Mesodermal cell (in vitro differentiated cells): ENCODE measurements around the gene DUS1L.

Experiments
- H3K27ac ChIP-seq: 2 replicates; pipeline ENCODE4 v1.7.0; 2013; ENCODE audit warnings: mild to moderate bottlenecking, low read depth, low read length, moderate library complexity; ENCODE audit not compliant: severe bottlenecking
- H3K36me3 ChIP-seq: 2 replicates; pipeline ENCODE4 v1.7.1; 2013; ENCODE audit warnings: mild to moderate bottlenecking, low read length, moderate library complexity; ENCODE audit not compliant: control insufficient read depth, insufficient read depth
- H3K4me1 ChIP-seq: one replicate; pipeline ENCODE4 v1.7.1; 2013; ENCODE audit warnings: mild to moderate bottlenecking, low read length; ENCODE audit not compliant: insufficient read depth, control insufficient read depth, poor library complexity, severe bottlenecking
- H3K4me3 ChIP-seq: 2 replicates; pipeline ENCODE4 v1.7.0; 2013; ENCODE audit warnings: low read length, control low read depth, mild to moderate bottlenecking; ENCODE audit not compliant: insufficient read depth, poor library complexity, severe bottlenecking; ENCODE audit errors: extremely low read depth
- H3K9me3 ChIP-seq: 2 replicates; pipeline ENCODE4 v1.7.1; 2013; ENCODE audit warnings: mild to moderate bottlenecking, low read length, moderate library complexity; ENCODE audit not compliant: control insufficient read depth
- WGBS, 2 experiments: methylation state at CpG; one replicate each; pipeline ENCODE4 v1.1.5; 2013; ENCODE audit warnings: missing lambda C conversion rate in 2 of 2; ENCODE audit not compliant: insufficient coverage in 2 of 2; 5-methylcytosine and 5-hydroxymethylcytosine counted together

Gene DUS1L

DNA sequence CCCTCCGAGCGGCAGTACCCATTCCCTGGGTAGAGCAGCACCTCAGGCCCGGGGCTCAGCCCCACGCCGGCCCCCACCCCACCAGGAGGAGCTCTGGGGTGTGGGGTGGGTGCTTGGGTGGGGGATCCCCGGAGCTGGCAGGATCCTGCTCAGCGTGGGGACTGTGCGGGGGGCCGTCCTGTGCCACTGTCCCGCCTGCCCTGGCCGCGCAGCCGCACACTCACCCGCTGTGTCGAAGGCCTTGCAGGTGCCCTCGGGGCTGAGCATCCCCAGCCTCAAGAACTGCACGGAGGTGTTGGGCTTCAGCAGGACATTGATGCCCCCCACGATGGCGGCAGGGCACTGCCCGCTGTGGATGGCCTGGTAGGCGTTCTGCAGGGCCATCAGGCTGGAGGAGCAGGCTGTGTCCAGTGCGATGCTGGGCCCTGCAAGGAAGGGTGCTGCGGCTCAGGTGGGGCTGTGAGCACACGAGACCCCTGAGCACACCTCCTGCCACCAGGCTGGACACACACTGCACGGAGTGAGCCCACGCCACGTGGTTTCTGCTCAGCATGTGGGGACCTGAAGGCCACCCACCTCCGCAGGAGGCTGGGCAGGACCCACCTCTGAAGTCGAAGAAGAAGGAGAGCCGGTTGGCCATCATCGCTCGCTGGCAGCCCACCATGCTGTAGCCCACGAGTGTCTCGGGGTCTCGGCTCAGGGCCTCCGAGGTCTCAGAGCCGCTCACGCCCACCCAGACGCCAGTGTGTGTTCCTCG is 27.6 kb upstream of the DUS1L start:
- peaks cover 84% of the 10 kb centered on the region for H3K36me3 ChIP-seq
- 97 to 99% methylated on average over 37 to 38 of the region's 40 CpGs for WGBS, 2 experiments
- peaks cover 10% of the 10 kb centered on the region for H3K4me1 ChIP-seq
- H3K27ac ChIP-seq, result no peak overlapping the region
- H3K4me3 ChIP-seq, result no peak overlapping the region
- H3K9me3 ChIP-seq, result no peaks in the 10 kb centered on the region

DNA sequence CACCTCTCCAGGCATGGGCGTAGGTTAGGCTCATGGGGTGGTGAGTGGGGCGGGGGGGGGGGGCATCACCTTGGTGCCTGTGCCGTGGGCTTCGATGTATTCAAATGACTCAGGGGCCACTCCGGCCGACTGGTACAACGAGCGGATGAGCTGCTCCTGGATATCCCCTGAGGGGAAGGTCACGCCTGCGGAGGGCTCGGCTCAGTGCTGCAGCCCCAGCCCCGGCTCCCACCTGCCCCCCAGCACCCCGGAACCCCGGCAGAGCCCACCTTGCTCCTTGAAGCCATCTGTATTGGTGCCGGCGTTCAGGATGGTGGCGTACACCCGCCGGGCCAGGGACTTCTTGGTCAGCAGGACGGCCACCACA is 27.0 kb upstream of the DUS1L start:
- WGBS, 2 experiments, result 93 to 98% methylated on average over 14 to 17 of the region's 20 CpGs
- Histone ChIP-seq H3K36me3 (peaks cover 89% of the 10 kb centered on the region), H3K4me1 (peaks cover 10% of the 10 kb centered on the region), H3K9me3 (no peaks in the 10 kb centered on the region), H3K27ac (no peak overlapping the region), H3K4me3 (no peak overlapping the region)

DNA sequence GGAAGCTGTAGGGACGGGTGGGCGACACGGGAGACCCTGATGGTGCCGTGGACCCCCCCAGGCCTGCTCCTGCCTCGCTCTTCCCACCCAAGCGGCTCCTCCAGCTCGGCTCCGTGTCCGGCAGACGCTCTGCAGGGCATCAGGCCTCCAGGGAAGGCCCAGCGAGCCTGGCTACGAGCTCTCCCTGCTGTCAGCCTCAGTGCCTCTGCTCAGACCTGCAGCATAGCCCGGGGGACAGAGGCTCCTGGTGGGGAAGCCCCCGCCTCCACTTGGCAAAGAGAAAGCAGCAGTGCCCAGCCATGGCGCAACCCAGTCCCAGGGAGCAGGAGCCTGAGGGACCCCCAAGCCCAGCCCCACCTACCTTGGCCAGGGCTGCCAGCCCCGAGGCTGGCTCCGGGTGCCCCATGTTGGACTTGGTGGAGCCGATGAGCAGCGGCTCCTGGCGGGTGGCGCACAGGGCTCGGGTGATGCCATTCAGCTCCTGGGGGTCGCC is 26.5 kb upstream of the DUS1L start:
- Histone ChIP-seq H3K36me3 (peaks cover 94% of the 10 kb centered on the region), H3K4me3 (no peak overlapping the region), H3K9me3 (no peaks in the 10 kb centered on the region), H3K4me1 (peaks cover 10% of the 10 kb centered on the region), H3K27ac (no peak overlapping the region)
- WGBS, 2 experiments, result 95 to 97% methylated on average over 15 to 20 of the region's 23 CpGs

DNA sequence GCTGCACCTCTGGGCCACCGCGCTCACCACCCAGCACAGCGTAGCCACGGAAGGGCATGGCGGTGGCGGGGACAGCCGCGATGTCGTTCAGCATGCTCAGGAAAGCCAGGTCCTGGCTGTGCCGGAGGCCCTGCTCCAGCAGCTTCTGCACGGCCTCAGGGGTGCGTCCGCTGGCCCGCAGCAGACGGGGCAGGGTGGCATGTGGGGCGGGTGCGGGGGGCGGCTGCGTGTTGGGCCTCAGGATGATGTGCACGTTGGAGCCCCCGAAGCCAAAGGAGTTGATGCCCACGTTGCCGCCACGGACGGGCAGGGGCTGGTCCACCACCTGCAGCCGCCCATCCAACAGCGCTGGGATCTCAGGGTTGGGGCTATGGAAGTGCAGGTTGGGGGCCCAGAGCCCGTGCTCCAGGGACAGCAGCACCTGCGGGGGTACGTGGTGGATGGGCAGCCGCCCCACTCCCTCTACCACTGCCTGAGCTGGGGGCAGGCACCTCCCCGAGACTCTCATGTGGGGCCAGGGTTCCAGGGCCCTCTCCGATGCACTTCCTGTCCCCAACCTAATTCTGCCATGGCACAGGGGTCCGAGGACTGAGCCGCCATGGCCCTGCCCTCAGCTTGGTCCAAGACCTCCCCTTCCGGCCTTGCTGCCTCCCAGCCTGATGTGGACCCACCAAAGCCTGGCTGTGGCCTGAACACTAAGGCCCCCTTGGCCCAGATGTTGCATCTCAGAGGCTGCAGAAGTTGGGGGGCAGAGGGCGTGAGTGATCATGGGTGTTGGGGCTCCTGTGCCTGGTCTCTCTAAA is 25.9 kb upstream of the DUS1L start:
- Histone ChIP-seq H3K9me3 (no peaks in the 10 kb centered on the region), H3K27ac (no peak overlapping the region), H3K36me3 (peaks cover 94% of the 10 kb centered on the region), H3K4me1 (peaks cover 10% of the 10 kb centered on the region), H3K4me3 (no peak overlapping the region)
- WGBS, 2 experiments, result 98% methylated on average over 35 to 37 of the region's 37 CpGs

DNA sequence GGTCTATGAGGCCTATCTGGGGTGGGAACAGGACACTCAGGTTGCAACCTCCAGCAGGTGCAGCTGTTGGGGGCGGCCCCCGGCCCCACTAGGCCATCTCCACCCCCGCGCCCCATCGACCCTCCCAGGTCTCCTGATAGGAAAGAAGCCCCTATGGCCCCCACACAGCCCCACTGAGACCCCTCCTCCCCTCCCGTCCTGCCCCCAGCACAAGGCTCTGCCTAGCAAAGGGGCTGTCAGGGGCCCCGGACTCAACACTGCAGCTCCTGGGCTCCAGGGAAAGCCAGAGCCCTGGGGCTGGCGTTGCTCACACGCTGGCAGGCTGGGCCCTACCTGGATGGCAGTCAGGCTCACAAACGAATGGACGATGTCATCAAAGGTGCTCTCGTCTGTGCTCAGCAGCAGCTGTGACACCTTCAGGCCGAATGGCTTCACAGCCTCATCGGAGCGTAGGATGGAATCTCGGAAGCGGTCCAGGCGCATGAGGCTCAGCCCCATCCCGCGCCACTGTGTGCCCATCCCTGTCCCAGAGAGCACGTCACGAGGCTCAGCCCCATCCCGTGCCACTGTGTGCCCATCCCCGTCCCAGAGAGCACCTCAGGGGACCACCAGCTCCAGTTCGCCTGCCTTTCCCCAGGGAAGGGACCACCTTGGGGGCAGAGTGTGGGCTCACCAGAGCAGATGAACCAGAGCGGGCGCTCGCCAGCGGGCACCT is 25.1 kb upstream of the DUS1L start:
- Histone ChIP-seq H3K9me3 (no peaks in the 10 kb centered on the region), H3K36me3 (peaks cover 94% of the 10 kb centered on the region), H3K4me3 (no peak overlapping the region), H3K27ac (no peak overlapping the region), H3K4me1 (peaks cover 9% of the 10 kb centered on the region)
- WGBS, 2 experiments, result 95 to 96% methylated on average over 24 to 28 of the region's 29 CpGs

- Histone ChIP-seq H3K9me3 (no peaks in the 10 kb centered on the region), H3K4me3 (no peak overlapping the region), H3K4me1 (peaks cover under 1% of the 10 kb centered on the region), H3K27ac (no peak overlapping the region), H3K36me3 (peaks cover 94% of the 10 kb centered on the region)
- 94 to 95% methylated on average over 23 to 28 of the region's 29 CpGs for WGBS, 2 experiments
Observed at GRCh38 chr17:82089723-82090548, 24.3 kb upstream of the DUS1L start.

- H3K4me1 ChIP-seq, result no peaks in the 10 kb centered on the region
- peaks cover 98% of the 10 kb centered on the region for H3K36me3 ChIP-seq
- H3K27ac ChIP-seq, result no peak overlapping the region
- 96 to 98% methylated on average over 39 to 41 of the region's 47 CpGs for WGBS, 2 experiments
- no peaks in the 10 kb centered on the region for H3K9me3 ChIP-seq
- no peak overlapping the region for H3K4me3 ChIP-seq
Observed at GRCh38 chr17:82088838-82089722, 23.5 kb upstream of the DUS1L start.

DNA sequence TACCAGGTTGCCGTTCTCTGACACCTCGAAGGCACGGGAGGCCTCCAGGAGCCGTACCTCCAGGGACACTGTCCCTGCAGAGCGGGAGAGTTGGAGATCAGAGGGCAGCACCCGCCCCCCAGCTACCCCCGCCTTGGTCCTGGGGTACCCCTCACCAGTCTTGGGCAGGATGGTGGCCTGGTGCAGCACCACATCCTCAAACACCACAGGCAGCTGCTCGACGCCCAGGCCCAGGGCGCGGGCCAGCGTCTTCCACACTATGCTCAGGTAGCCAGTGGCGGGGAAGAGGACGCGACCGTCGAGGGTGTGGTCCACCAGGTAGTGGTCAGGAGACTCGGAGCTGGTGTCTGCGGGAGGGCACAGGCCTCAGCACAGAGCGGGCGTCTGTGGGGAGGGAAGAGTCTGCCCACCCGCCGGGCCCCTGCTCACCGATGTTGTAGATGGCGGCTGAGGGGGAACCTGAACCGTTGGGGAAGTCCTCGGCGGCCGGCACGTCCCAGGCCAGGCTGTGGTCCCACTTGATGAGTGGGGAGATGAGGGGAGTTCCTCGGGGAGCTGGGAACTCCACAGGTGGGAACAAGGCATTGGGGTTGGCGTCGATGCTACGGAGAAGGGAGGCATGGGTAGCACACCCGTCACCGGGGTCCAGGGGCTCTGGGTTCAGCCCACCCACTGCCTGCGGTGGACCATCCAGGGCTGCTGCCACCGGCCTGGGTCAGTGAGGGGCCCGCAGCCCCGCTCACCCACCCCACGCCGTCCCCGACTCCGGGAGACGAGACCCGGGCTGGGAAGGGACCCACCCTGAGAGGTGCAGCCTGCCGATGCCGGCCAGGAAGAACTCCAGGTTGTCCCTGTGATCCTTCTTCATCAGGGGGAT is 22.6 kb upstream of the DUS1L start:
- no peak overlapping the region for H3K4me3 ChIP-seq
- 95 to 98% methylated on average over 34 to 40 of the region's 48 CpGs for WGBS, 2 experiments
- H3K36me3 ChIP-seq, result peaks cover 100% of the 10 kb centered on the region

More for the DNA sequence above, 22.6 kb upstream of the DUS1L start:
- no peaks in the 10 kb centered on the region for H3K4me1 ChIP-seq
- no peaks in the 10 kb centered on the region for H3K9me3 ChIP-seq
- H3K27ac ChIP-seq, result no peak overlapping the region
